H1 (cell line): ENCODE measurements around the gene NUCB1. TPM values are rescaled to one million over a fixed set of nuclear protein-coding genes. Genes with fewer than 3 reads are reported as not detected.

Experiments used
- CTCF ChIA-PET: fragments of 300-600 bp; sonication (Branson Sonifier 250); formaldehyde crosslinking; loops from one replicate; lab custom pipeline; 2021; ENCODE audit not compliant: partially characterized antibody; lab: Charles Lee
- POLR2A ChIA-PET: fragments of 300-600 bp; sonication (Branson Sonifier 250); formaldehyde crosslinking; loops from one replicate; lab custom pipeline; 2021; ENCODE audit warnings: inconsistent platforms; ENCODE audit not compliant: partially characterized antibody; lab: Charles Lee
- DNase-seq, 2 experiments: peaks; one replicate each; pipeline versions ENCODE4 v3.0.0 to v3.0.0-alpha.2; 2010 to 2022; ENCODE audit warnings: low spot score in 2 of 2, low read depth in 1 of 2, mixed read lengths in 1 of 2
- FAIRE-seq: peaks from 2 replicates; lab custom pipeline; 2011; peaks lifted over from hg19 to GRCh38; lab: Jason Lieb, UNC
- H2AFZ ChIP-seq: 2 replicates; pipeline ENCODE4 v1.8.1; 2012; ENCODE audit warnings: low read length, inconsistent platforms
- H2AK5ac ChIP-seq: 2 replicates; pipeline ENCODE4 v1.6.1; 2013; ENCODE audit warnings: low read depth, low read length
- H2BK120ac ChIP-seq: replicated peaks from 2 replicates; pipeline ENCODE3; 2013; ENCODE audit warnings: low read depth, low read length, inconsistent platforms
- H2BK12ac ChIP-seq: 2 replicates; pipeline ENCODE4 v1.6.1; 2013; ENCODE audit warnings: low read depth, low read length
- H2BK15ac ChIP-seq: 2 replicates; pipeline ENCODE4 v1.6.1; 2013; ENCODE audit warnings: low read length
- H2BK20ac ChIP-seq: 2 replicates; pipeline ENCODE4 v1.6.1; 2013; ENCODE audit warnings: low read length
- H2BK5ac ChIP-seq: 2 replicates; pipeline ENCODE4 v1.6.1; 2013; ENCODE audit warnings: low read depth, low read length
- H3K14ac ChIP-seq: 2 replicates; pipeline ENCODE4 v1.6.1; 2013; ENCODE audit warnings: inconsistent platforms; ENCODE audit not compliant: insufficient read length
- H3K18ac ChIP-seq: 2 replicates; pipeline ENCODE4 v1.6.1; 2013; ENCODE audit warnings: low read length; ENCODE audit errors: extremely low read depth
- H3K23ac ChIP-seq: 2 replicates; pipeline ENCODE4 v1.6.1; 2013; ENCODE audit warnings: inconsistent platforms; ENCODE audit not compliant: insufficient read length
- H3K23me2 ChIP-seq: 2 replicates; pipeline ENCODE4 v1.6.1; 2013; ENCODE audit warnings: low read depth, low read length
- H3K27ac ChIP-seq: 2 replicates; pipeline ENCODE4 v1.6.1; 2011; ENCODE audit warnings: low read depth, low read length, inconsistent platforms
- H3K27me3 ChIP-seq, 4 experiments: replicated peaks in 1 of 4; 1 replicate in 1 of 4; 2 replicates in 3 of 4; pipeline versions ENCODE4 v1.6.1 to v1.8.1; 2011 to 2013; ENCODE audit warnings: low read length in 3 of 4, mild to moderate bottlenecking in 3 of 4, inconsistent platforms in 2 of 4, mixed read lengths in 2 of 4, moderate library complexity in 1 of 4; ENCODE audit not compliant: control insufficient read depth in 3 of 4, insufficient read depth in 3 of 4; ENCODE audit errors: extremely low read depth in 1 of 4
- H3K36me3 ChIP-seq, 4 experiments: 2 replicates each; pipeline versions ENCODE4 v1.6.1 to v1.8.1; 2011 to 2013; ENCODE audit warnings: mild to moderate bottlenecking in 4 of 4, low read length in 3 of 4, moderate library complexity in 2 of 4, control low read depth in 1 of 4, inconsistent platforms in 1 of 4; ENCODE audit not compliant: insufficient read depth in 4 of 4, control insufficient read depth in 2 of 4
- H3K4ac ChIP-seq: replicated peaks from 2 replicates; pipeline ENCODE3; 2013; ENCODE audit warnings: low read length, low read depth, mixed read lengths, inconsistent platforms; ENCODE audit not compliant: insufficient read length
- H3K4me1 ChIP-seq, 4 experiments: replicated peaks in 1 of 4; 1 replicate in 1 of 4; 2 replicates in 3 of 4; pipeline versions ENCODE4 v1.6.1 to v1.8.1; 2011 to 2013; ENCODE audit warnings: low read length in 3 of 4, inconsistent platforms in 2 of 4, mixed read lengths in 1 of 4; ENCODE audit not compliant: insufficient read depth in 4 of 4, control insufficient read depth in 3 of 4
- H3K4me2 ChIP-seq, 2 experiments: 2 replicates each; pipeline versions ENCODE4 v1.6.1 to v1.8.1; 2011 to 2013; ENCODE audit warnings: low read depth in 2 of 2, low read length in 2 of 2, control low read depth in 1 of 2, inconsistent platforms in 1 of 2, mild to moderate bottlenecking in 1 of 2; ENCODE audit not compliant: insufficient read depth in 1 of 2
- H3K4me3 ChIP-seq, 4 experiments: fragments of 200-600, 300-600 bp in 1 of 4; sonication (generic), shearing (Covaris generic), sonication (Bioruptor Twin) in 1 of 4; 2 replicates each; pipeline versions ENCODE4 v1.5.1 to v1.8.1; 2011 to 2016; ENCODE audit warnings: low read length in 4 of 4, low read depth in 3 of 4, control low read depth in 2 of 4, inconsistent platforms in 2 of 4, mild to moderate bottlenecking in 2 of 4, mixed read lengths in 1 of 4, moderate library complexity in 1 of 4; ENCODE audit not compliant: insufficient read depth in 2 of 4; ENCODE audit errors: extremely low read depth in 1 of 4
- H3K56ac ChIP-seq: replicated peaks from 2 replicates; pipeline ENCODE3; 2013; ENCODE audit warnings: low read depth, mild to moderate bottlenecking, mixed read lengths, low read length, inconsistent platforms; ENCODE audit not compliant: insufficient read length
- H3K79me1 ChIP-seq: 2 replicates; pipeline ENCODE4 v1.6.1; 2013; ENCODE audit warnings: low read depth, low read length, control low read depth
- H3K79me2 ChIP-seq, 2 experiments: 2 replicates each; pipeline versions ENCODE4 v1.6.1 to v1.8.1; 2012 to 2013; ENCODE audit warnings: low read length in 2 of 2, mild to moderate bottlenecking in 2 of 2, inconsistent platforms in 1 of 2; ENCODE audit not compliant: insufficient read depth in 2 of 2, control insufficient read depth in 1 of 2
- H3K9ac ChIP-seq, 4 experiments: replicated peaks in 1 of 4; 1 replicate in 1 of 4; 2 replicates in 3 of 4; pipeline versions ENCODE4 v1.6.1 to v1.8.1; 2011 to 2013; ENCODE audit warnings: low read depth in 3 of 4, low read length in 3 of 4, control low read depth in 2 of 4, mild to moderate bottlenecking in 2 of 4, moderate library complexity in 2 of 4, inconsistent platforms in 1 of 4; ENCODE audit errors: extremely low read depth in 1 of 4
- H3K9me3 ChIP-seq, 2 experiments: 2 replicates each; pipeline versions ENCODE4 v1.6.1 to v1.8.1; 2012 to 2013; ENCODE audit warnings: mild to moderate bottlenecking in 2 of 2, moderate library complexity in 2 of 2, control low read depth in 1 of 2, inconsistent platforms in 1 of 2, low read depth in 1 of 2, low read length in 1 of 2, mixed read lengths in 1 of 2; ENCODE audit not compliant: insufficient read depth in 2 of 2
- H4K20me1 ChIP-seq, 2 experiments: replicated peaks in 1 of 2; 2 replicates each; pipeline versions ENCODE3 to v1.8.1; 2011 to 2013; ENCODE audit warnings: inconsistent platforms in 2 of 2, low read length in 2 of 2, mild to moderate bottlenecking in 1 of 2; ENCODE audit not compliant: insufficient read depth in 2 of 2, control insufficient read depth in 1 of 2
- H4K5ac ChIP-seq: 2 replicates; pipeline ENCODE4 v1.6.1; 2013; ENCODE audit warnings: low read length, low read depth, mixed read lengths, inconsistent platforms; ENCODE audit not compliant: insufficient read length
- H4K8ac ChIP-seq: 2 replicates; pipeline ENCODE4 v1.8.0; 2013; ENCODE audit warnings: mild to moderate bottlenecking, moderate library complexity, low read length, inconsistent platforms; ENCODE audit not compliant: insufficient read depth; ENCODE audit errors: extremely low read depth
- H4K91ac ChIP-seq: replicated peaks from 2 replicates; pipeline ENCODE3; 2013; ENCODE audit warnings: low read length, mixed read lengths, inconsistent platforms; ENCODE audit not compliant: insufficient read length
- CTBP2 ChIP-seq: IDR thresholded peaks from 2 replicates; pipeline ENCODE4 v1.7.0; 2011; ENCODE audit warnings: borderline replicate concordance, mild to moderate bottlenecking, moderate library complexity, mixed read lengths, low read length; ENCODE audit not compliant: insufficient read depth, insufficient read length
- MAFK ChIP-seq: IDR thresholded peaks from 2 replicates; pipeline ENCODE4 v1.6.1; 2012; ENCODE audit warnings: low read depth, mild to moderate bottlenecking, improper control_type of control experiment, low read length
- PHF8 ChIP-seq: fragments of 200-600 bp; sonication (generic); conservative IDR thresholded peaks from 2 replicates; pipeline ENCODE4 v1.7.1; 2012; ENCODE audit warnings: low read depth, mild to moderate bottlenecking, inconsistent platforms, low read length, moderate library complexity
- WGBS, 2 experiments: shearing (Covaris generic) in 1 of 2; methylation state at CpG; one replicate each; pipeline versions ENCODE4 v1.1.6 to v1.1.7; 2013 to 2015; ENCODE audit warnings: low lambda C conversion rate in 2 of 2, mixed read lengths in 2 of 2, inconsistent platforms in 1 of 2, low coverage in 1 of 2, missing lambda C conversion rate in 1 of 2; ENCODE audit not compliant: insufficient replicate concordance in 2 of 2, insufficient coverage in 1 of 2, insufficient read length in 1 of 2; ENCODE audit errors: extremely low coverage in 1 of 2, missing lambda C conversion rate in 1 of 2; 5-methylcytosine and 5-hydroxymethylcytosine counted together
- polyA plus RNA-seq, 7 experiments: library from polyadenylated mRNA; depleted of rRNA in 3 of 7; stranded (reverse) in 5 of 7; unstranded in 2 of 7; fragments of >200 nt in 5 of 7; fragments of 200-250 nt in 2 of 7; gene quantifications; 1 replicate in 5 of 7; 2 replicates in 1 of 7; 4 replicates in 1 of 7; pipeline versions ENCODE4 v1.2.1 to v1.2.3, GENCODE V29; 2011 to 2013; ENCODE audit warnings: missing spikeins in 2 of 7, mixed read lengths in 2 of 7
- total RNA-seq: library from RNA; stranded (reverse); fragmentation: NEBNext Ultra II Directional; extraction: Animal tissue kit (Norgen Biotek cat#: 25700); gene quantifications from 2 replicates; pipeline ENCODE4 v1.2.1, GENCODE V29; 2021

The NUCB1 gene
- total and polyA plus RNA-seq, 2 of the 8 experiments (the other 6 are each of a cell fraction or from before 2014, with no cell fraction given): 111 to 121 TPM

DNA sequence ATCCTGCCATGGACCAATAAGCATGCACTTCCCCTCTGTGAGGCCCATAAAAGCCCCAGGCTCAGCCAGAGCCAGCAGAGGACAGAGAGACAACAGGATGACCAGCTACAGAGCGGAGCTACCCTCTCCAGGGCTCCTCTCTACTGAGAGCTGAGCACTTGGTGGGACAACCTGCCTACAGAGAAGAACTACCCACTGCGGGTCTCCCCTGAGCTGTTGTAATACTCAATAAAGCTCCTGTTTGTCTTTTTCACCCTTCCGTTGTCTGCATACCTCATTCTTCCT is 47.1 kb downstream of the NUCB1 start:
- no peak overlapping the region for H3K4me2 ChIP-seq
- no peak overlapping the region for H2BK5ac ChIP-seq
- DNase-seq (no peak), FAIRE-seq (no peak)
- ChIA-PET CTCF (interaction anchor here (1.1 kb wide), 1 partner anchor 20 kb away, joined by 4 read pairs; no protein-coding TSS in a partner anchor), POLR2A (interaction anchor here (0.9 to 1.7 kb wide), 3 partner anchors 18 to 87 kb away, joined by 3 to 4 read pairs (median 3); partner anchors contain the start of gene PPP1R15A)
- H2BK120ac ChIP-seq: no peak overlapping the region
- no peak overlapping the region for H3K4me3 ChIP-seq
- H3K56ac ChIP-seq: no peak overlapping the region
- H4K91ac ChIP-seq: no peak overlapping the region
- H4K5ac ChIP-seq: no peak overlapping the region
- H2BK12ac ChIP-seq: no peak overlapping the region
- H3K23me2 ChIP-seq: no peaks in the 10 kb centered on the region
- no peak overlapping the region for H2AK5ac ChIP-seq
- WGBS, 2 experiments: 90% methylated on average over 3 of the region's 3 CpGs; no CpG with 5 or more reads in 1 of the 2 experiments
- H2AFZ ChIP-seq: no peak overlapping the region
- peaks cover 0 to under 1% of the 10 kb centered on the region in 2 experiments for H4K20me1 ChIP-seq
- H3K27me3 ChIP-seq: no peaks in the 10 kb centered on the region; a peak in 1 of 7 replicates
- H3K4me1 ChIP-seq: 0 out of 7 replicates have a peak, but pooled peaks cover 0 to 2% (median 0%) of the 10 kb centered on the region in 4 experiments
- no peak overlapping the region for H3K14ac ChIP-seq
- H3K9ac ChIP-seq: no peak overlapping the region
- H3K36me3 ChIP-seq: no peaks in the 10 kb centered on the region
- no peaks in the 10 kb centered on the region for H3K9me3 ChIP-seq
- H3K23ac ChIP-seq: no peak overlapping the region
- no peak overlapping the region for H3K27ac ChIP-seq
- no peak overlapping the region; the same call in 1 of the 2 replicates for H4K8ac ChIP-seq
- H3K79me1 ChIP-seq: no peaks in the 10 kb centered on the region
- H3K4ac ChIP-seq: no peak overlapping the region
- no peak overlapping the region for H3K18ac ChIP-seq
- no peak overlapping the region for H2BK15ac ChIP-seq
- TF ChIP-seq CTBP2 (no peak), MAFK (no peak), PHF8 (no peak)
- no peak overlapping the region for H2BK20ac ChIP-seq
- no peaks in the 10 kb centered on the region for H3K79me2 ChIP-seq
